Hematopoietic multipotent progenitor cell treated with erythropoietin and hydrocortisone succinate and interleukin-3 and kit ligand, for 15 days (in vitro differentiated cells): ENCODE data around the gene UQCC3.
A peak's percentile ranks its signal among the peaks of the same experiment; 100 is the strongest.
"Not testable (repeated sequence)": the region's sequence is repeated elsewhere in the genome, so short reads cannot be mapped to it uniquely, and the experiment has no call there.

Experiments
- DNase-seq: peaks from one replicate; pipeline ENCODE4 v3.0.0-alpha.2; 2015; ENCODE audit warnings: low spot score

The UQCC3 gene

GRCh38 chr11:62703921-62704320 lies 32.4 kb downstream of the UQCC3 start:
- DNase-seq = not testable (repeated sequence)

GRCh38 chr11:62705413-62705812 lies 33.9 kb downstream of the UQCC3 start:
- no peak for DNase-seq

GRCh38 chr11:62705880-62706849 lies 34.7 kb downstream of the UQCC3 start:
- DNase-seq = peak; percentile 96

GRCh38 chr11:62706850-62707247 lies 35.4 kb downstream of the UQCC3 start:
- DNase-seq = no peak

- DNase-seq = peak; percentile 23
These were observed 35.9 kb downstream of the UQCC3 start, which contains the start of the genes BSCL2 and GNG3 for GRCh38 chr11:62707277-62707861. TSS of gene BSCL2 (minus strand) at chr11:62707424. CDS start at chr11:62707195, 229 bp downstream. TSS of gene GNG3 (plus strand) at chr11:62707676. CDS start at chr11:62708296, 620 bp downstream.

GRCh38 chr11:62708392-62708791 lies 36.9 kb downstream of the UQCC3 start:
- peak; percentile 65 for DNase-seq

GRCh38 chr11:62708793-62709192 lies 37.3 kb downstream of the UQCC3 start:
- peak; percentile 53 for DNase-seq

- peak; percentile 99 for DNase-seq
These were observed 38.0 kb downstream of the UQCC3 start for GRCh38 chr11:62709247-62710000.

GRCh38 chr11:62710001-62710345 lies 38.5 kb downstream of the UQCC3 start:
- DNase-seq = peak; percentile 55

- DNase-seq = no peak
These were observed 40.9 kb downstream of the UQCC3 start for GRCh38 chr11:62712276-62712812.

- no peak for DNase-seq
These were observed 41.4 kb downstream of the UQCC3 start for GRCh38 chr11:62712861-62713260.

GRCh38 chr11:62713343-62713742 lies 41.9 kb downstream of the UQCC3 start:
- DNase-seq = no peak

- no peak for DNase-seq
These were observed 44.0 kb downstream of the UQCC3 start for GRCh38 chr11:62715150-62716130.

- no peak for DNase-seq
These were observed 44.7 kb downstream of the UQCC3 start for GRCh38 chr11:62716206-62716605.

GRCh38 chr11:62716816-62717215 lies 45.3 kb downstream of the UQCC3 start:
- DNase-seq = no peak

GRCh38 chr11:62719302-62719978 lies 48.0 kb downstream of the UQCC3 start:
- no peak for DNase-seq

GRCh38 chr11:62721994-62722393 lies 50.5 kb downstream of the UQCC3 start:
- DNase-seq = no peak
